WTC11 (cell line): ENCODE results near the gene ZAR1. TPM values are rescaled to one million over a fixed set of nuclear protein-coding genes. Genes with fewer than 3 reads are reported as not detected.

Experiments used
- ATAC-seq: fragments of 200-7000 bp; cut with Tn5 transposase; 2 replicates; pipeline ENCODE4 v1.10.0; 2021; ENCODE audit warnings: mild to moderate bottlenecking, moderate library complexity
- CTCF ChIA-PET: fragments of 300-600 bp; sonication (Branson Sonifier 250); formaldehyde crosslinking; loops from one replicate; lab custom pipeline; 2021; ENCODE audit warnings: antibody characterized with exemption; lab: Charles Lee
- POLR2A ChIA-PET: fragments of 350-600 bp; sonication (Branson Sonifier 250); formaldehyde crosslinking; loops from one replicate; lab custom pipeline; 2021; ENCODE audit warnings: antibody characterized with exemption; lab: Charles Lee
- DNase-seq: peaks from one replicate; pipeline ENCODE4 v3.0.0; 2021; ENCODE audit warnings: low spot score
- H3K27ac Mint-ChIP-seq: 2 replicates; pipeline ENCODE4 v1.8.0; 2021; ENCODE audit warnings: mixed read lengths
- H3K27me3 Mint-ChIP-seq: 2 replicates; pipeline ENCODE4 v1.8.0; 2021; ENCODE audit warnings: low read depth, mild to moderate bottlenecking, moderate library complexity, mixed read lengths
- H3K36me3 Mint-ChIP-seq: 2 replicates; pipeline ENCODE4 v1.8.0; 2021; ENCODE audit warnings: mixed read lengths
- H3K4me1 Mint-ChIP-seq: 2 replicates; pipeline ENCODE4 v1.8.0; 2022; ENCODE audit warnings: mixed read lengths
- H3K4me3 Mint-ChIP-seq: 2 replicates; pipeline ENCODE4 v1.8.0; 2021; ENCODE audit warnings: mild to moderate bottlenecking, moderate library complexity, mixed read lengths
- H3K9me3 Mint-ChIP-seq: 2 replicates; pipeline ENCODE4 v1.8.0; 2021; ENCODE audit warnings: mixed read lengths
- ERG ChIP-seq: fragments of 250-450 bp; sonication (Bioruptor Pico); IDR thresholded peaks from 2 replicates; pipeline ENCODE4 v1.8.0; 2021; ENCODE audit warnings: mild to moderate bottlenecking
- FOXJ3 ChIP-seq: sonication (generic); formaldehyde crosslinking; IDR thresholded peaks from 2 replicates; pipeline ENCODE4 v1.9.0; 2021; ENCODE audit warnings: missing genetic modification reagents, mild to moderate bottlenecking, borderline replicate concordance
- FOXK1 ChIP-seq: sonication (generic); formaldehyde crosslinking; IDR thresholded peaks from 2 replicates; pipeline ENCODE4 v1.8.0; 2022; ENCODE audit warnings: mild to moderate bottlenecking, moderate library complexity, missing genetic modification reagents
- GRHL2 ChIP-seq: fragments of 250-450 bp; sonication (Bioruptor Pico); IDR thresholded peaks from 2 replicates; pipeline ENCODE4 v1.8.0; 2022; ENCODE audit warnings: mild to moderate bottlenecking, moderate library complexity; ENCODE audit not compliant: insufficient replicate concordance, severe bottlenecking
- KAT7 ChIP-seq: sonication (generic); formaldehyde crosslinking; IDR thresholded peaks from 2 replicates; pipeline ENCODE4 v1.8.1; 2023; ENCODE audit warnings: missing genetic modification reagents, mild to moderate bottlenecking, borderline replicate concordance
- MAX ChIP-seq: sonication (generic); formaldehyde crosslinking; IDR thresholded peaks from 2 replicates; pipeline ENCODE4 v1.8.0; 2022; ENCODE audit warnings: mild to moderate bottlenecking, missing genetic modification reagents
- NFYB ChIP-seq: sonication (generic); formaldehyde crosslinking; conservative IDR thresholded peaks from 2 replicates; pipeline ENCODE4 v1.8.0; 2022; ENCODE audit warnings: low read depth, missing genetic modification reagents
- PRDM15 ChIP-seq: sonication (generic); formaldehyde crosslinking; IDR thresholded peaks from 2 replicates; pipeline ENCODE4 v1.8.0; 2022; ENCODE audit warnings: missing genetic modification reagents
- RORB ChIP-seq: fragments of 250-450 bp; sonication (Bioruptor Pico); IDR thresholded peaks from 2 replicates; pipeline ENCODE4 v1.9.0; 2021; ENCODE audit warnings: mild to moderate bottlenecking
- SMAD4 ChIP-seq: sonication (generic); formaldehyde crosslinking; IDR thresholded peaks from 2 replicates; pipeline ENCODE4 v1.8.0; 2022; ENCODE audit warnings: mild to moderate bottlenecking, missing genetic modification reagents
- USF2 ChIP-seq: sonication (generic); formaldehyde crosslinking; IDR thresholded peaks from 2 replicates; pipeline ENCODE4 v1.8.1; 2023; ENCODE audit warnings: mild to moderate bottlenecking, missing genetic modification reagents, moderate library complexity
- ZNF219 ChIP-seq: sonication (generic); formaldehyde crosslinking; IDR thresholded peaks from 2 replicates; pipeline ENCODE4 v1.8.0; 2023; ENCODE audit warnings: missing genetic modification reagents, mild to moderate bottlenecking, borderline replicate concordance
- ZNF423 ChIP-seq: fragments of 250-450 bp; sonication (Bioruptor Pico); IDR thresholded peaks from 2 replicates; pipeline ENCODE4 v2.1.2; 2022; ENCODE audit warnings: mild to moderate bottlenecking, moderate library complexity
- ZNF532 ChIP-seq: fragments of 250-450 bp; sonication (Bioruptor Pico); IDR thresholded peaks from 2 replicates; pipeline ENCODE4 v1.9.0; 2021; ENCODE audit warnings: mild to moderate bottlenecking, borderline replicate concordance
- ZSCAN18 ChIP-seq: fragments of 250-450 bp; sonication (Bioruptor Pico); IDR thresholded peaks from 2 replicates; pipeline ENCODE4 v2.1.2; 2022; ENCODE audit warnings: mild to moderate bottlenecking, moderate library complexity
- total RNA-seq: library from RNA; stranded (reverse); gene quantifications from 3 replicates; pipeline ENCODE4 v1.2.3, GENCODE V29; 2021

ZAR1 gene
- total RNA-seq, 1 experiment from 2014 or later: 1.4 TPM

GRCh38 chr4:48538358-48538757 lies 48.3 kb downstream of the ZAR1 start:
- DNase-seq (no peak), ATAC-seq (no peak)
- Mint-ChIP-seq H3K36me3 (peaks cover 41% of the 10 kb centered on the region), H3K4me3 (no peak overlapping the region), H3K27me3 (no peaks in the 10 kb centered on the region), H3K27ac (no peak overlapping the region), H3K4me1 (peaks cover 45% of the 10 kb centered on the region), H3K9me3 (no peaks in the 10 kb centered on the region)
- CTCF ChIA-PET: no interaction called here
- TF ChIP-seq RORB (CRISPR knock-in tag): no peak
- TF ChIP-seq ZNF423 (CRISPR knock-in tag): no peak
- TF ChIP-seq ZSCAN18 (CRISPR knock-in tag): no peak
- TF ChIP-seq GRHL2 (CRISPR knock-in tag): no peak
- no peak for TF ChIP-seq SMAD4 (CRISPR knock-in tag)
- no peak for TF ChIP-seq MAX
- no peak for TF ChIP-seq ERG (CRISPR knock-in tag)
- no peak for TF ChIP-seq ZNF532
- no peak for TF ChIP-seq KAT7 (CRISPR knock-in tag)
- no peak for TF ChIP-seq ZNF219 (CRISPR knock-in tag)
- no peak for TF ChIP-seq USF2 (CRISPR knock-in tag)
- no peak for TF ChIP-seq FOXK1
- POLR2A ChIA-PET: no interaction called here

GRCh38 chr4:48539597-48539996 lies 49.5 kb downstream of the ZAR1 start:
- Mint-ChIP-seq H3K9me3 (no peaks in the 10 kb centered on the region), H3K4me3 (no peak overlapping the region), H3K27ac (peak overlapping the region; percentile 64; the same call in 1 of the 2 replicates)
- TF ChIP-seq RORB (CRISPR knock-in tag): 0 out of 2 replicates have a peak, but pooled peaks have one; percentile 52
- no peak for TF ChIP-seq PRDM15
- no peak for TF ChIP-seq NFYB (CRISPR knock-in tag)
- no peak for TF ChIP-seq FOXJ3 (CRISPR knock-in tag)
- TF ChIP-seq, all 79 proteins: peak for 1
- Mint-ChIP-seq H3K4me1 (peaks cover 55% of the 10 kb centered on the region), H3K36me3 (peaks cover 38% of the 10 kb centered on the region), H3K27me3 (no peaks in the 10 kb centered on the region)
- ChIA-PET CTCF (no interaction called here), POLR2A (no interaction called here)
- ATAC-seq (no peak), DNase-seq (no peak)
